HepG2 (cell line): ENCODE measurements around the gene DQX1. TPM values are rescaled to one million over a fixed set of nuclear protein-coding genes. Genes with fewer than 3 reads are reported as not detected.

Experiments used
- EEA1 ChIP-seq: sonication (generic); formaldehyde crosslinking; IDR thresholded peaks from 2 replicates; pipeline ENCODE4 v1.5.1; 2020; ENCODE audit warnings: mild to moderate bottlenecking, missing genetic modification reagents, borderline replicate concordance
- FOXA1 ChIP-seq, 2 experiments: fragments of 450-650 bp in 1 of 2; sonication (generic) in 1 of 2; formaldehyde crosslinking in 1 of 2; IDR thresholded peaks; 2 replicates each; pipeline versions ENCODE4 v1.4.0 to v1.6.1; 2016 to 2020; ENCODE audit warnings: missing genetic modification reagents in 1 of 2
- GATAD1 ChIP-seq: IDR thresholded peaks from 2 replicates; pipeline ENCODE4 v1.6.1; 2016; ENCODE audit warnings: missing genetic modification reagents, missing compliant biosample characterization
- GLI4 ChIP-seq: sonication (generic); formaldehyde crosslinking; IDR thresholded peaks from 2 replicates; pipeline ENCODE4 v1.5.1; 2020; ENCODE audit warnings: missing genetic modification reagents, mild to moderate bottlenecking, moderate library complexity, borderline replicate concordance
- GPN1 ChIP-seq: sonication (generic); formaldehyde crosslinking; IDR thresholded peaks from 2 replicates; pipeline ENCODE4 v1.5.1; 2020; ENCODE audit warnings: missing genetic modification reagents, borderline replicate concordance
- HDAC1 ChIP-seq: sonication (generic); formaldehyde crosslinking; IDR thresholded peaks from 2 replicates; pipeline ENCODE4 v1.5.1; 2020; ENCODE audit warnings: mild to moderate bottlenecking, missing genetic modification reagents
- HMG20A ChIP-seq: IDR thresholded peaks from 2 replicates; pipeline ENCODE4 v1.6.1; 2016; ENCODE audit warnings: borderline replicate concordance
- JARID2 ChIP-seq: sonication (generic); formaldehyde crosslinking; IDR thresholded peaks from 2 replicates; pipeline ENCODE4 v1.8.1; 2023; ENCODE audit warnings: missing genetic modification reagents, inconsistent platforms; ENCODE audit not compliant: insufficient replicate concordance
- NR1H2 ChIP-seq: sonication (generic); formaldehyde crosslinking; IDR thresholded peaks from 2 replicates; pipeline ENCODE4 v1.8.1; 2022; ENCODE audit warnings: low read depth, missing genetic modification reagents, borderline replicate concordance
- NR2F2 ChIP-seq: IDR thresholded peaks from 2 replicates; pipeline ENCODE4 v1.6.1; 2012; ENCODE audit warnings: low read depth, inconsistent platforms, borderline replicate concordance
- ONECUT2 ChIP-seq: sonication (generic); formaldehyde crosslinking; IDR thresholded peaks from 2 replicates; pipeline ENCODE4 v1.4.0; 2020; ENCODE audit warnings: missing genetic modification reagents
- PAWR ChIP-seq: sonication (generic); formaldehyde crosslinking; IDR thresholded peaks from 2 replicates; pipeline ENCODE4 v1.4.0; 2020; ENCODE audit warnings: missing genetic modification reagents, mild to moderate bottlenecking, borderline replicate concordance
- REXO4 ChIP-seq: sonication (generic); formaldehyde crosslinking; IDR thresholded peaks from 2 replicates; pipeline ENCODE4 v1.8.0; 2022; ENCODE audit warnings: missing genetic modification reagents, mild to moderate bottlenecking, borderline replicate concordance
- RXRA ChIP-seq: sonication (generic); formaldehyde crosslinking; IDR thresholded peaks from 2 replicates; pipeline ENCODE4 v1.5.1; 2020; ENCODE audit warnings: missing genetic modification reagents
- SP5 ChIP-seq: IDR thresholded peaks from 2 replicates; pipeline ENCODE4 v1.6.1; 2016; ENCODE audit warnings: low read depth, borderline replicate concordance
- TBX2 ChIP-seq: sonication (generic); formaldehyde crosslinking; IDR thresholded peaks from 2 replicates; pipeline ENCODE4 v1.5.0; 2020; ENCODE audit warnings: missing genetic modification reagents, mild to moderate bottlenecking, borderline replicate concordance
- ZMYM2 ChIP-seq: sonication (generic); formaldehyde crosslinking; IDR thresholded peaks from 2 replicates; pipeline ENCODE4 v1.8.0; 2022; ENCODE audit warnings: mild to moderate bottlenecking, missing genetic modification reagents
- ZNF224 ChIP-seq: sonication (generic); formaldehyde crosslinking; IDR thresholded peaks from 2 replicates; pipeline ENCODE4 v1.5.0; 2020; ENCODE audit warnings: mild to moderate bottlenecking, missing genetic modification reagents
- ZNF33A ChIP-seq: sonication (generic); formaldehyde crosslinking; IDR thresholded peaks from 2 replicates; pipeline ENCODE4 v1.5.1; 2020; ENCODE audit warnings: missing genetic modification reagents, mild to moderate bottlenecking, moderate library complexity, borderline replicate concordance
- ZNF431 ChIP-seq: sonication (generic); formaldehyde crosslinking; IDR thresholded peaks from 2 replicates; pipeline ENCODE4 v1.9.0; 2022; ENCODE audit warnings: missing genetic modification reagents, low read depth, mild to moderate bottlenecking, borderline replicate concordance
- ZNF496 ChIP-seq: sonication (generic); formaldehyde crosslinking; IDR thresholded peaks from 2 replicates; pipeline ENCODE4 v1.8.1; 2023; ENCODE audit warnings: mild to moderate bottlenecking, moderate library complexity, missing genetic modification reagents; ENCODE audit not compliant: insufficient replicate concordance
- ZNF598 ChIP-seq: sonication (generic); formaldehyde crosslinking; IDR thresholded peaks from 2 replicates; pipeline ENCODE4 v1.5.1; 2020; ENCODE audit warnings: mild to moderate bottlenecking, missing genetic modification reagents, borderline replicate concordance
- ZNF629 ChIP-seq: sonication (generic); formaldehyde crosslinking; conservative IDR thresholded peaks from 2 replicates; pipeline ENCODE4 v1.5.0; 2020; ENCODE audit warnings: missing genetic modification reagents
- ZNF672 ChIP-seq: sonication (generic); formaldehyde crosslinking; IDR thresholded peaks from 2 replicates; pipeline ENCODE4 v1.8.1; 2022; ENCODE audit warnings: missing genetic modification reagents
- polyA plus RNA-seq, 8 experiments: library from polyadenylated mRNA; depleted of rRNA in 3 of 8; stranded (reverse) in 7 of 8; unstranded in 1 of 8; fragments of >200 nt; fragmentation: Illumina TruSeq in 4 of 8; extraction: Trizol in 4 of 8; gene quantifications; 2 replicates each; pipeline versions ENCODE4 v1.2.1 to v1.2.3, GENCODE V29; 2011 to 2016; ENCODE audit warnings: low read depth in 4 of 8, missing spikeins in 1 of 8, mixed read lengths in 1 of 8; ENCODE audit not compliant: insufficient read depth in 1 of 8
- total RNA-seq, 5 experiments: library from RNA; depleted of rRNA; stranded (reverse); fragments of >200 nt; fragmentation: Illumina TruSeq; extraction: Trizol; gene quantifications; 2 replicates each; pipeline ENCODE4 v1.2.3, GENCODE V29; 2016; ENCODE audit warnings: low read depth in 1 of 5
- TF ChIP-seq, protein P1 (sequence below): sonication (generic); formaldehyde crosslinking; IDR thresholded peaks from 2 replicates; pipeline ENCODE4 v1.4.0; 2020; ENCODE audit warnings: mild to moderate bottlenecking, missing genetic modification reagents
- TF ChIP-seq, protein P2 (sequence below): sonication (generic); formaldehyde crosslinking; IDR thresholded peaks from 2 replicates; pipeline ENCODE4 v1.5.0; 2020; ENCODE audit warnings: mild to moderate bottlenecking, missing genetic modification reagents
- TF ChIP-seq, protein P3 (sequence below): sonication (generic); formaldehyde crosslinking; IDR thresholded peaks from 2 replicates; pipeline ENCODE4 v1.8.0; 2022; ENCODE audit warnings: missing genetic modification reagents, mild to moderate bottlenecking, borderline replicate concordance

The DQX1 gene
- total and polyA plus RNA-seq, 2 of the 13 experiments (the other 11 are each of a cell fraction or from before 2014, with no cell fraction given) = 27.6 to 89.8 TPM

DNA sequence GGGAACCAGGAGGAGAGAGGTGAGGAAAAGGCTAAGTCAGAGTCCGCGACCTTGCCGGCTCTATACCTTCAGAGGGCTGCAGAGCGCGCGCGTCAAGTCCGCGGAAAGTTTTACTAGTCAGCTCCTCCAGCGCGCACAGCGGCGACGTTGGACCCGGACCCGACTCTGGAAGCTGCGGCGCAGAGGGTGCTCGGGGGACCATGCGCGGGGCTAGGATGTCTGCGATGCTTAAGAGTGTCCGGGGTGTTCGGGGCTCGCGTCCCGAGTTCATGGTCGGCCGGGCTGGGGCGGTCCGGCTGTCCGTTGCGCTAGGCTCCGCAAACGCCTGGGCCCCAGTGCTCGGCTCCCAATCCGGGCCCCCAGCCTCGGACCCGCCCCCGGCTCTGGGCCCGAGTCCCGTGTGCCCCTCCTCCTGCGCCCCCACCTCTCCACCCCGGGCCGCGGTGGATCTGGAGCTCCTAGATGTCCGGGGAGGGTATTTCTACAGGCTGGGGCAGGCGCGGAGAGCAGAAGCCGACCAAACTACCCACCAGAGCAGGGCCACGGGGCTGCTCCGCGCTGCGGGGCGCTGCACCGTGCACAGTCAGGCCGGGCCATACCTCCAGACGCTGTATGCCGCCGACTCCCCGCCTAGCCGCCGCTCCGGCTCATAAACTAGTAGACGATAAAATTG lies 26.6 kb downstream of the DQX1 start, which contains the start of gene LBX2 (continued):
- TF ChIP-seq PAWR (no peak), FOXA1 (IDR thresholded peaks at IDR 0.05) (no peak), FOXA1 (CRISPR knock-in tag; IDR thresholded peaks at IDR 0.05) (no peak), HDAC1 (CRISPR knock-in tag) (no peak), ONECUT2 (CRISPR knock-in tag) (no peak), SP5 (CRISPR knock-in tag) (no peak), NR1H2 (CRISPR knock-in tag) (no peak), ZNF431 (CRISPR knock-in tag) (no peak), ZNF496 (CRISPR knock-in tag) (no peak), GLI4 (CRISPR knock-in tag) (no peak), ZNF672 (CRISPR knock-in tag) (no peak), JARID2 (CRISPR knock-in tag) (no peak), REXO4 (CRISPR knock-in tag) (no peak), EEA1 (CRISPR knock-in tag) (no peak), ZMYM2 (CRISPR knock-in tag) (no peak), ZNF598 (CRISPR knock-in tag) (no peak), NR2F2 (no peak), ZNF33A (CRISPR knock-in tag) (no peak), ZNF629 (no peak), HMG20A (CRISPR knock-in tag) (no peak), RXRA (CRISPR knock-in tag) (no peak; the same call in 1 of the 2 replicates), GATAD1 (CRISPR knock-in tag) (no peak), TBX2 (peak; percentile 61; the same call in 1 of the 2 replicates), ZNF224 (CRISPR knock-in tag) (no peak), GPN1 (CRISPR knock-in tag) (no peak)
- TF ChIP-seq, protein P1, sequence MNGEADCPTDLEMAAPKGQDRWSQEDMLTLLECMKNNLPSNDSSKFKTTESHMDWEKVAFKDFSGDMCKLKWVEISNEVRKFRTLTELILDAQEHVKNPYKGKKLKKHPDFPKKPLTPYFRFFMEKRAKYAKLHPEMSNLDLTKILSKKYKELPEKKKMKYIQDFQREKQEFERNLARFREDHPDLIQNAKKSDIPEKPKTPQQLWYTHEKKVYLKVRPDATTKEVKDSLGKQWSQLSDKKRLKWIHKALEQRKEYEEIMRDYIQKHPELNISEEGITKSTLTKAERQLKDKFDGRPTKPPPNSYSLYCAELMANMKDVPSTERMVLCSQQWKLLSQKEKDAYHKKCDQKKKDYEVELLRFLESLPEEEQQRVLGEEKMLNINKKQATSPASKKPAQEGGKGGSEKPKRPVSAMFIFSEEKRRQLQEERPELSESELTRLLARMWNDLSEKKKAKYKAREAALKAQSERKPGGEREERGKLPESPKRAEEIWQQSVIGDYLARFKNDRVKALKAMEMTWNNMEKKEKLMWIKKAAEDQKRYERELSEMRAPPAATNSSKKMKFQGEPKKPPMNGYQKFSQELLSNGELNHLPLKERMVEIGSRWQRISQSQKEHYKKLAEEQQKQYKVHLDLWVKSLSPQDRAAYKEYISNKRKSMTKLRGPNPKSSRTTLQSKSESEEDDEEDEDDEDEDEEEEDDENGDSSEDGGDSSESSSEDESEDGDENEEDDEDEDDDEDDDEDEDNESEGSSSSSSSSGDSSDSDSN (CRISPR knock-in tag) = peak; percentile 80
- TF ChIP-seq, protein P2, sequence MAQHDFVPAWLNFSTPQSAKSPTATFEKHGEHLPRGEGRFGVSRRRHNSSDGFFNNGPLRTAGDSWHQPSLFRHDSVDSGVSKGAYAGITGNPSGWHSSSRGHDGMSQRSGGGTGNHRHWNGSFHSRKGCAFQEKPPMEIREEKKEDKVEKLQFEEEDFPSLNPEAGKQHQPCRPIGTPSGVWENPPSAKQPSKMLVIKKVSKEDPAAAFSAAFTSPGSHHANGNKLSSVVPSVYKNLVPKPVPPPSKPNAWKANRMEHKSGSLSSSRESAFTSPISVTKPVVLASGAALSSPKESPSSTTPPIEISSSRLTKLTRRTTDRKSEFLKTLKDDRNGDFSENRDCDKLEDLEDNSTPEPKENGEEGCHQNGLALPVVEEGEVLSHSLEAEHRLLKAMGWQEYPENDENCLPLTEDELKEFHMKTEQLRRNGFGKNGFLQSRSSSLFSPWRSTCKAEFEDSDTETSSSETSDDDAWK (CRISPR knock-in tag) = no peak
- TF ChIP-seq, protein P3, sequence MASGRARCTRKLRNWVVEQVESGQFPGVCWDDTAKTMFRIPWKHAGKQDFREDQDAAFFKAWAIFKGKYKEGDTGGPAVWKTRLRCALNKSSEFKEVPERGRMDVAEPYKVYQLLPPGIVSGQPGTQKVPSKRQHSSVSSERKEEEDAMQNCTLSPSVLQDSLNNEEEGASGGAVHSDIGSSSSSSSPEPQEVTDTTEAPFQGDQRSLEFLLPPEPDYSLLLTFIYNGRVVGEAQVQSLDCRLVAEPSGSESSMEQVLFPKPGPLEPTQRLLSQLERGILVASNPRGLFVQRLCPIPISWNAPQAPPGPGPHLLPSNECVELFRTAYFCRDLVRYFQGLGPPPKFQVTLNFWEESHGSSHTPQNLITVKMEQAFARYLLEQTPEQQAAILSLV = no peak
